Nephron progenitor cell (in vitro differentiated cells): ENCODE data around the gene RERE.
"Not testable (repeated sequence)": the region's sequence is repeated elsewhere in the genome, so short reads cannot be mapped to it uniquely, and the experiment has no call there.

Experiments used
- DNase-seq: peaks from one replicate; pipeline ENCODE4 v3.0.0; 2021
- H3K27ac Mint-ChIP-seq: 2 replicates; pipeline ENCODE4 v1.8.0; 2021; ENCODE audit warnings: mild to moderate bottlenecking, moderate library complexity, mixed read lengths
- H3K27me3 Mint-ChIP-seq: 2 replicates; pipeline ENCODE4 v1.8.0; 2021; ENCODE audit warnings: mild to moderate bottlenecking, low read depth, mixed read lengths; ENCODE audit not compliant: poor library complexity
- H3K36me3 Mint-ChIP-seq: 2 replicates; pipeline ENCODE4 v1.8.0; 2021; ENCODE audit warnings: low read depth, mixed read lengths
- H3K4me1 Mint-ChIP-seq: 2 replicates; pipeline ENCODE4 v1.8.0; 2021; ENCODE audit warnings: mixed read lengths
- H3K4me3 Mint-ChIP-seq: 2 replicates; pipeline ENCODE4 v1.8.0; 2021; ENCODE audit warnings: mild to moderate bottlenecking, moderate library complexity, mixed read lengths
- H3K9me3 Mint-ChIP-seq: 2 replicates; pipeline ENCODE4 v1.8.0; 2021; ENCODE audit warnings: mild to moderate bottlenecking, moderate library complexity, mixed read lengths
- TF ChIP-seq, protein P1 (sequence below): fragments of 200-600 bp; sonication (generic); IDR thresholded peaks from 2 replicates; pipeline ENCODE4 v1.5.0; 2021; ENCODE audit warnings: antibody characterized with exemption

The RERE gene

GRCh38 chr1:8455700-8456307 lies 361.6 kb downstream of the RERE start:
- Mint-ChIP-seq H3K4me1 (peaks cover 62% of the 10 kb centered on the region), H3K27ac (peak overlapping the region; percentile 91)

DNA sequence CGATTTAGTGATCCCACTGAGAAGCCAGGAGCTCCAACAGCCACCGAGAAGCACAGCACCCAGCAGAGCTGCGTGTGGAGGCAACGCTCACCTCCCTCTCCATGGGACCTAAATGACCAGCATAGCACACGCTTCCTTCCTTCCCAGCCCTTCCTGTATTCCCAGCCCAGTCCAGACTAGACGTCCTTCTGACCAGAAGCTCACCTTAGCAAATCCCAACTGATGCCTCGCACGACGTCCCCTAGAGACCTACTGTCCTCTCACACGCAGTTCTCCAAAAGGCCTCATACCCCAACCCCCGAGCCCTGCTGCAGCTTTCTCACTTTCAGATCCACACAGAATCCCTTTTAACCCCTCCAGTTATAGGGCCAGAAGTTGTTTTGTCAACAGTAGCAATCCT lies 367.1 kb downstream of the RERE start:
- DNase-seq = no peak
- Mint-ChIP-seq H3K9me3 (peaks cover 25% of the 10 kb centered on the region), H3K4me3 (no peak overlapping the region), H3K4me1 (peaks cover 16% of the 10 kb centered on the region), H3K27ac (no peak overlapping the region), H3K36me3 (peaks cover 13% of the 10 kb centered on the region), H3K27me3 (no peaks in the 10 kb centered on the region)
- TF ChIP-seq, protein P1, sequence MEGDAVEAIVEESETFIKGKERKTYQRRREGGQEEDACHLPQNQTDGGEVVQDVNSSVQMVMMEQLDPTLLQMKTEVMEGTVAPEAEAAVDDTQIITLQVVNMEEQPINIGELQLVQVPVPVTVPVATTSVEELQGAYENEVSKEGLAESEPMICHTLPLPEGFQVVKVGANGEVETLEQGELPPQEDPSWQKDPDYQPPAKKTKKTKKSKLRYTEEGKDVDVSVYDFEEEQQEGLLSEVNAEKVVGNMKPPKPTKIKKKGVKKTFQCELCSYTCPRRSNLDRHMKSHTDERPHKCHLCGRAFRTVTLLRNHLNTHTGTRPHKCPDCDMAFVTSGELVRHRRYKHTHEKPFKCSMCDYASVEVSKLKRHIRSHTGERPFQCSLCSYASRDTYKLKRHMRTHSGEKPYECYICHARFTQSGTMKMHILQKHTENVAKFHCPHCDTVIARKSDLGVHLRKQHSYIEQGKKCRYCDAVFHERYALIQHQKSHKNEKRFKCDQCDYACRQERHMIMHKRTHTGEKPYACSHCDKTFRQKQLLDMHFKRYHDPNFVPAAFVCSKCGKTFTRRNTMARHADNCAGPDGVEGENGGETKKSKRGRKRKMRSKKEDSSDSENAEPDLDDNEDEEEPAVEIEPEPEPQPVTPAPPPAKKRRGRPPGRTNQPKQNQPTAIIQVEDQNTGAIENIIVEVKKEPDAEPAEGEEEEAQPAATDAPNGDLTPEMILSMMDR = no peak

More at GRCh38 chr1:8455700-8456307, 361.6 kb downstream of the RERE start:
- no peak overlapping the region for H3K4me3 Mint-ChIP-seq
- no peaks in the 10 kb centered on the region for H3K27me3 Mint-ChIP-seq
- DNase-seq = no peak
- peaks cover 27% of the 10 kb centered on the region for H3K36me3 Mint-ChIP-seq
- no peaks in the 10 kb centered on the region for H3K9me3 Mint-ChIP-seq
- TF ChIP-seq, protein P1 = no peak

DNA sequence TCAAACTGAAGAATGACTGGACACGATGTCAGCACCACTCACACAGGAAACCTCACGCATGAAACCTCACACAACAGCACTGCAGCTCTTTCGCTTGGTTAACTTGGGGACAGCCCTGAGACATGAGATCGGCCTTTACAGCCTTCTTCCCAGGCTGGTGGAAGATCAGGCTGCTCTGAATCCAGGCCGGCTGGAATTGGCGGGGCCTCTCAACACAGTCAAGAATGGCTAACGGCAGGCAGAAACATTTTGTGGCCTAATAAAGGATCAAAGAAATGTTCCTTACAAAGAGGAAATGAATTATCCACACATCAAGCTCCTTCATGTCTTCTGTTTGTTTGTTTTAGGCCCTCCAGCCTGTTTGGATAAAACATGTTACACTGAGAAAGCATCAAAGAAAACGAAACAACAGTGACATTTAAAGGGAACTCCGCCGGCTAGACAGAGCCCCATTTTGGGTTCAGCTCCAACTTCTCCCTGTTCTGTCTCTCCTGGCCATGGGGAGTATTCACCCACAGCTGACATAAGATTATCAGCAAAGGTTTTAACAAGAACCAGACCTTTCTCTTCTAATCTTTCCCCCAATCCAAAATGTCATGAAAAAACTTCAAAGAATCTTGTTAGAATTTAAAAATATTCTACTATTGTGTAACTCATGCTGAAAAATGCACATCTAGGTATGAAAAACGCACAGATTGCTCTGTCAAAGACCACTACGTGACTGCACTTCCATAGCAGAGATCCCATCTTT lies 368.4 kb downstream of the RERE start:
- Mint-ChIP-seq H3K4me1 (peaks cover 9% of the 10 kb centered on the region), H3K36me3 (peaks cover 4% of the 10 kb centered on the region), H3K27me3 (no peaks in the 10 kb centered on the region), H3K27ac (no peak overlapping the region), H3K9me3 (peaks cover 33% of the 10 kb centered on the region), H3K4me3 (no peak overlapping the region)
- TF ChIP-seq, protein P1 = no peak
- DNase-seq = peak; percentile 28

DNA sequence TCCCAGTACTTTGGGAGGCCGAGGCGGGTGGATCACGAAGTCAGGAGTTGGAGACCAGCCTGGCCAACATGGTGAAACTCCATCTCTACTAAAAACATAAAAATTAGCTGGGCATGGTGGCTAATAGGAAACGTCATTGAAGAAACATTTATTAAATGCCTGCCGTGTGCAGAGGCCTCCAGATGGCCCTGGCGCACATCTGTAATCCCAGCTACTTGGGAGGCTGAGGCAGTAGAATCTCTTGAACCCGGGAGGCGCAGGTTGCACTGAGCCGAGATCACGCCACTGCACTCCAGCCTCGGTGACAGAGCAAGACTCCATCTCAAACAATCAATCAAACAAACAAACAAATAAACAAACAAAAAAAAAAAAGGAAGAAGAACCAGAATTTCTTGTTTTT lies 368.9 kb downstream of the RERE start:
- H3K27ac Mint-ChIP-seq, H3K36me3 Mint-ChIP-seq, H3K27me3 Mint-ChIP-seq, H3K4me1 Mint-ChIP-seq, DNase-seq: not testable (repeated sequence)
- H3K9me3 Mint-ChIP-seq = peaks cover 38% of the 10 kb centered on the region
- H3K4me3 Mint-ChIP-seq = peak overlapping the region; percentile 29

DNA sequence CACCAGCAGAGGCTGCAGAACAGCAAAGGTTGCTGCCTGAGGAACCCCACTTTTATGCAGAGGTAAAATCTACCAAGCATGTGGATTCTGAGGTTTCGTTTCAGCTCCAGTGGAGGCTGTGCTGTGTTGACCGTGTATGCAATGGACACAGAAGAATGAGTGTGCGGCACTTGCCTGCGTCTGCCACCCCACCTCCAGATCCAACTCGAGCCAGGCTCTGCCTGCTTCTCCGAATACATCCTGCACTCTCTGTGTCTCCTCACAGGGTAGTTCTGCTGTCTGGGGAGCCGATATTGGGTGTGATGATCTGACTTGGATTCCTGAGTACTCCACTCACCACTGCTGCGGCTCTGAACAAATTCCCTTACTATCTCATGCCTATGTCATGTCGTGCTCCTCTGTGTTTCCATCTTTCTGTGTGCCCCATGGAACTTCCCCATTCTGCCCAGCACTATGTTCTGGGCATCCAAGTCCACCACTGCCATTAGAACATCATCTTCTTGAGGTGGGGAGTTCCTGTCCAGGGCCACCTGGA lies 369.8 kb downstream of the RERE start:
- H3K36me3 Mint-ChIP-seq = peaks cover 4% of the 10 kb centered on the region
- no peak overlapping the region for H3K4me3 Mint-ChIP-seq
- H3K4me1 Mint-ChIP-seq = peaks cover 9% of the 10 kb centered on the region
- no peaks in the 10 kb centered on the region for H3K27me3 Mint-ChIP-seq
- DNase-seq = no peak
- H3K27ac Mint-ChIP-seq = no peak overlapping the region
- peaks cover 44% of the 10 kb centered on the region for H3K9me3 Mint-ChIP-seq
- TF ChIP-seq, protein P1 = no peak

GRCh38 chr1:8446119-8446518 lies 371.3 kb downstream of the RERE start:
- H3K27ac Mint-ChIP-seq = peak overlapping the region; percentile 85
- DNase-seq, H3K27me3 Mint-ChIP-seq, H3K4me3 Mint-ChIP-seq: not testable (repeated sequence)
- H3K4me1 Mint-ChIP-seq = peaks cover 18% of the 10 kb centered on the region
- peaks cover 19% of the 10 kb centered on the region for H3K36me3 Mint-ChIP-seq
- H3K9me3 Mint-ChIP-seq = peaks cover 51% of the 10 kb centered on the region
